Measurements from ENCODE around the gene LCT. TPM values are rescaled to one million over a fixed set of nuclear protein-coding genes. Genes with fewer than 3 reads are reported as not detected.

Gene LCT
- total and polyA plus RNA-seq, 8 donors: 0.58 to 12.3 TPM; not detected in 6

DNA sequence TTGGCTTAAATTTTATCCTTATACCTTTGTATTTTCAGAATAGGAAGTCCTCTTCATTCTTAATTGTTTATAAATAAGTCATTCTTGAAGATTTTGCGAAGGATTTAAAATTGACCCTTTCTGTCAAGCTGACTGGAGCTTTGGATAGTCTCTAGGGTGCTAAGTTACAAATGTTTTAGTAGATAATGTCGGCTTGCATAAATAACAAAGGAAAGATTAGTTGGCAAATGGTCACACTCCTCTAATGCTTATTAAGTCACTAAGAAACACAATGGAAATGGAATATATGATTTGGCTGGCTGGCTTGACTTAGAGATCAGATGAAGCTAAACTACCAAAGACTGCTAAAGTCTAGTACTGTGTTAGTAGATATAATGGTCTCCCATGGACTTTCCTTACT is 54.8 kb downstream of the LCT start:
- Histone ChIP-seq H3K36me3 (peaks cover 43 to 98% (median 96%) of the 10 kb centered on the region in 4 donors), H3K27ac (no peak overlapping the region), H3K4me3 (no peak overlapping the region), H3K27me3 (no peaks in the 10 kb centered on the region), H3K4me1 (no peaks in the 10 kb centered on the region), H3K9me3 (no peaks in the 10 kb centered on the region)
- 62 to 79% (median 70%) methylated on average over 2 of the region's 2 CpGs for WGBS, 5 donors
- intact Hi-C loops (cut with DNase I; ENCODE audit: low total_unique reads): no loop called here
- TF ChIP-seq POLR2A (IDR thresholded peaks at IDR 0.05) (no peak), POLR2AphosphoS5 (IDR thresholded peaks at IDR 0.05) (no peak), CTCF (IDR thresholded peaks at IDR 0.05) (no peak), EP300 (IDR thresholded peaks at IDR 0.05) (no peak)
- DNase-seq: no peak

DNA sequence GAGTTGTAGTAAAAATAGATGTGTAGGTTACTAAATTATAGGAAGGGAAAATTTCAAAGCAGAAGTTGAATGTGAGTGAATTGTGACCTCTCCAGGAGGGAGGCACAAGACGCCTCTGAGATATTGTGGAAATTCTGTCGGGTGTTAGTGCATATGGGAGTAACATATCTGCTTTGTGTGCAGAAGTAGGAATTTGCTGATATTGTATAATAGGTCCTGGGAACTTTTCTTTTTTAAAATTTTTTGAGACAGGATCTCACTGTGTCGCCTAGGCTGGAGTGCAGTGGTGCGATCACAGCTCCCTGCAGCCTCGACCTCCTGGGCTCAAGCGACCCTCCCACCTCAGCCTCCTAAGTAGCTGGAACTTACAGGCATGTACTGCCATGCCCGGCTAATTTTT is 60.6 kb downstream of the LCT start:
- intact Hi-C loops (cut with DNase I; ENCODE audit: low total_unique reads): no loop called here
- H3K27ac ChIP-seq: no peak overlapping the region
- DNase-seq: no peak
- no peak for TF ChIP-seq EP300 (IDR thresholded peaks at IDR 0.05)
- no peak for TF ChIP-seq CTCF (IDR thresholded peaks at IDR 0.05)
- TF ChIP-seq POLR2AphosphoS5 (IDR thresholded peaks at IDR 0.05): no peak
- TF ChIP-seq POLR2A (IDR thresholded peaks at IDR 0.05): no peak
- 94 to 97% (median 97%) methylated on average over 7 of the region's 7 CpGs for WGBS, 5 donors
- H3K4me1 ChIP-seq: no peaks in the 10 kb centered on the region
- peaks cover 67 to 99% (median 98%) of the 10 kb centered on the region in 4 donors for H3K36me3 ChIP-seq
- no peaks in the 10 kb centered on the region for H3K27me3 ChIP-seq
- H3K9me3 ChIP-seq: no peaks in the 10 kb centered on the region
- H3K4me3 ChIP-seq: no peak overlapping the region

GRCh38 chr2:135775420-135775819 is 61.6 kb downstream of the LCT start:
- Histone ChIP-seq H3K27ac (no peak overlapping the region), H3K4me1 (no peaks in the 10 kb centered on the region), H3K9me3 (no peaks in the 10 kb centered on the region), H3K4me3 (no peak overlapping the region), H3K27me3 (no peaks in the 10 kb centered on the region), H3K36me3 (peaks cover 69 to 99% (median 98%) of the 10 kb centered on the region in 4 donors)
- TF ChIP-seq POLR2AphosphoS5 (IDR thresholded peaks at IDR 0.05) (no peak), POLR2A (IDR thresholded peaks at IDR 0.05) (no peak), CTCF (IDR thresholded peaks at IDR 0.05) (no peak), EP300 (IDR thresholded peaks at IDR 0.05) (no peak)
- WGBS, 5 donors: 40 to 52% (median 48%) methylated on average over 2 of the region's 2 CpGs
- DNase-seq: no peak
- intact Hi-C loops (cut with DNase I; ENCODE audit: low total_unique reads): no loop called here

- H3K4me3 ChIP-seq: no peak overlapping the region
- intact Hi-C loops (cut with DNase I; ENCODE audit: low total_unique reads): no loop called here
- peaks cover 66 to 100% (median 100%) of the 10 kb centered on the region in 4 donors for H3K36me3 ChIP-seq
- TF ChIP-seq EP300 (IDR thresholded peaks at IDR 0.05) (no peak), POLR2AphosphoS5 (IDR thresholded peaks at IDR 0.05) (no peak), POLR2A (IDR thresholded peaks at IDR 0.05) (no peak), CTCF (IDR thresholded peaks at IDR 0.05) (no peak)
- H3K27me3 ChIP-seq: no peaks in the 10 kb centered on the region
- H3K9me3 ChIP-seq: no peaks in the 10 kb centered on the region
- no peak for DNase-seq
- no peak overlapping the region for H3K27ac ChIP-seq
- H3K4me1 ChIP-seq: no peaks in the 10 kb centered on the region
Observed at GRCh38 chr2:135773917-135774316, 63.1 kb downstream of the LCT start.

All from stomach (tissue), 9 donors.